Spleen (tissue), 11 donors: ENCODE measurements around the gene RAB30. TPM values are rescaled to one million over a fixed set of nuclear protein-coding genes. Genes with fewer than 3 reads are reported as not detected.

ENCODE experiments used
- DNase-seq: peaks from one replicate; pipeline ENCODE4 v3.0.0-alpha.2; 2020
- H3K27ac ChIP-seq, 8 donors: fragments of 200-600 bp; sonication (generic) in 7 of 8; 1 replicate in 4 of 8; 2 replicates in 4 of 8; pipeline versions ENCODE4 v1.5.0 to v1.8.0; 2016 to 2021; ENCODE audit warnings: inconsistent platforms in 4 of 8, mild to moderate bottlenecking in 4 of 8, moderate library complexity in 1 of 8
- H3K27me3 ChIP-seq, 7 donors: fragments of 200-600 bp; sonication (generic) in 6 of 7; replicated peaks in 1 of 7; 1 replicate in 4 of 7; 2 replicates in 3 of 7; pipeline versions ENCODE4 v1.5.0 to v1.8.0; 2016 to 2021; ENCODE audit warnings: inconsistent platforms in 3 of 7, mild to moderate bottlenecking in 1 of 7
- H3K36me3 ChIP-seq, 6 donors: fragments of 200-600 bp; sonication (generic) in 5 of 6; 1 replicate in 4 of 6; 2 replicates in 2 of 6; pipeline versions ENCODE4 v1.5.0 to v1.8.0; 2016 to 2021; ENCODE audit warnings: inconsistent platforms in 2 of 6
- H3K4me1 ChIP-seq, 6 donors: fragments of 200-600 bp; sonication (generic) in 5 of 6; 1 replicate in 3 of 6; 2 replicates in 3 of 6; pipeline versions ENCODE4 v1.5.0 to v1.8.0; 2016 to 2021; ENCODE audit warnings: inconsistent platforms in 3 of 6
- H3K4me3 ChIP-seq, 8 donors: fragments of 200-600 bp; sonication (generic) in 7 of 8; 1 replicate in 4 of 8; 2 replicates in 4 of 8; pipeline versions ENCODE4 v1.5.0 to v1.8.0; 2016 to 2021; ENCODE audit warnings: inconsistent platforms in 4 of 8, mild to moderate bottlenecking in 4 of 8, moderate library complexity in 2 of 8
- H3K9me3 ChIP-seq, 8 donors: fragments of 200-600 bp; sonication (generic) in 7 of 8; 1 replicate in 4 of 8; 2 replicates in 4 of 8; pipeline versions ENCODE4 v1.5.0 to v1.8.0; 2016 to 2021; ENCODE audit warnings: inconsistent platforms in 4 of 8
- POLR2A ChIP-seq, 3 donors: fragments of 450-650 bp; IDR thresholded peaks; one replicate each; pipeline ENCODE4 v1.5.1; 2017; ENCODE audit warnings: antibody characterized with exemption in 3 of 3, mild to moderate bottlenecking in 1 of 3
- POLR2AphosphoS5 ChIP-seq, 3 donors: sonication (generic); formaldehyde crosslinking; IDR thresholded peaks; one replicate each; pipeline ENCODE4 v1.5.1; 2017; ENCODE audit warnings: antibody characterized with exemption in 3 of 3
- WGBS, 5 donors: extraction: QIAGEN DNeasy Blood & Tissue Kit in 3 of 5; methylation state at CpG; one replicate each; pipeline versions ENCODE4 v1.1.5 to v1.1.7; 2013 to 2018; 5-methylcytosine and 5-hydroxymethylcytosine counted together
- intact Hi-C: fragments of 100-400 bp; cut with DNase I; formaldehyde crosslinking; loops from one replicate; pipeline ENCODE4 v1.15.0; 2023; ENCODE audit warnings: low total_unique reads
- polyA plus RNA-seq, 3 donors: library from polyadenylated mRNA; stranded (reverse); fragments of 200-250 nt; gene quantifications; one replicate each; pipeline ENCODE4 v1.2.1, GENCODE V29; 2013
- total RNA-seq, 7 donors: library from RNA; depleted of rRNA in 3 of 7; stranded (reverse); fragments of >200 nt in 3 of 7; fragmentation: NEBNext Ultra II Directional in 4 of 7; extraction: Animal tissue kit (Norgen Biotek cat#: 25700) in 4 of 7; gene quantifications; one replicate each; pipeline versions ENCODE4 v1.1.0 to v1.2.1, GENCODE V29; 2016 to 2021
- TF ChIP-seq, protein P1 (sequence below), 11 experiments: fragments of 200-600 bp in 7 of 11; fragments of 450-650 bp in 4 of 11; sonication (generic) in 4 of 11; IDR thresholded peaks in 8 of 11; conservative IDR thresholded peaks in 3 of 11; 1 replicate in 7 of 11; 2 replicates in 4 of 11; pipeline versions ENCODE4 v1.4.0 to v1.8.0; 2016 to 2021; ENCODE audit warnings: antibody characterized with exemption in 11 of 11, inconsistent platforms in 4 of 11, mild to moderate bottlenecking in 1 of 11
- donor health status: healthy with polysubstance abuse.
- donor health status: DM: no; HTN: no; CAD: no; lungs with moderate emphysema.
- donor health status: DM: no; HTN: no; CAD: no.
- donor health status: Bipolar disorder and iron deficiency.
- donor health status: healthy.
- donor health status: DM: no; HTN: no; CAD: no.
- donor health status: DM: yes; HTN: yes; CAD: no.

Gene RAB30
- total and polyA plus RNA-seq, 10 donors, result 3.8 to 42.8 (median 29.8) TPM

DNA sequence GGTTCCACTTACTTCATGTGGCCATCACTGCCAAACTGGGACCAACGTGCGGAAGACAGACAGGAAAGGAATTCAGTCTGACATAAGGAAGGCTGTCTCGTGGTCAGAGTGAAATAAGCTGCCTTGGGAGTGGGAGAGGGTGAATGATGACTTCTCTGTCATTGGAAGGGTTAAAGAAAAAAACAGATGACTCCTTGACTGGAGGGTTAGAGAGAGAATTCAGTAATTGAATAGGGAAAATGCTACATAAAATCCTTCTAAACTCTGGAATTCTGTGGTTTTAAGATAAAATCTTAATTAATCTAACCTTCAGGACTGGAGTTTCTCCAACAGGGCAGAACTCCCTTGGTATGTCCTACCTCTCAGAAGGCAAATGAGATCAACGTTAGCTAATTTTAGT, 33.8 kb downstream of the RAB30 start:
- H3K36me3 ChIP-seq, result no peaks in the 10 kb centered on the region
- H3K4me1 ChIP-seq, result peaks cover 21 to 46% (median 34%) of the 10 kb centered on the region in 6 donors
- H3K27ac ChIP-seq, result no peak overlapping the region
- H3K4me3 ChIP-seq, result no peak overlapping the region
- no peaks in the 10 kb centered on the region for H3K9me3 ChIP-seq
- intact Hi-C loops, result no loop called here
- 73 to 77% (median 74%) methylated on average over 4 of the region's 4 CpGs for WGBS, 5 donors
- no peak for DNase-seq
- H3K27me3 ChIP-seq, result no peaks in the 10 kb centered on the region
- TF ChIP-seq POLR2A (IDR thresholded peaks at IDR 0.05) (no peak), POLR2AphosphoS5 (IDR thresholded peaks at IDR 0.05) (no peak)
- TF ChIP-seq, protein P1, sequence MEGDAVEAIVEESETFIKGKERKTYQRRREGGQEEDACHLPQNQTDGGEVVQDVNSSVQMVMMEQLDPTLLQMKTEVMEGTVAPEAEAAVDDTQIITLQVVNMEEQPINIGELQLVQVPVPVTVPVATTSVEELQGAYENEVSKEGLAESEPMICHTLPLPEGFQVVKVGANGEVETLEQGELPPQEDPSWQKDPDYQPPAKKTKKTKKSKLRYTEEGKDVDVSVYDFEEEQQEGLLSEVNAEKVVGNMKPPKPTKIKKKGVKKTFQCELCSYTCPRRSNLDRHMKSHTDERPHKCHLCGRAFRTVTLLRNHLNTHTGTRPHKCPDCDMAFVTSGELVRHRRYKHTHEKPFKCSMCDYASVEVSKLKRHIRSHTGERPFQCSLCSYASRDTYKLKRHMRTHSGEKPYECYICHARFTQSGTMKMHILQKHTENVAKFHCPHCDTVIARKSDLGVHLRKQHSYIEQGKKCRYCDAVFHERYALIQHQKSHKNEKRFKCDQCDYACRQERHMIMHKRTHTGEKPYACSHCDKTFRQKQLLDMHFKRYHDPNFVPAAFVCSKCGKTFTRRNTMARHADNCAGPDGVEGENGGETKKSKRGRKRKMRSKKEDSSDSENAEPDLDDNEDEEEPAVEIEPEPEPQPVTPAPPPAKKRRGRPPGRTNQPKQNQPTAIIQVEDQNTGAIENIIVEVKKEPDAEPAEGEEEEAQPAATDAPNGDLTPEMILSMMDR (IDR thresholded peaks at IDR 0.05 in 8 of 11, conservative IDR thresholded peaks at IDR 0.05 in 3 of 11), result no peak

DNA sequence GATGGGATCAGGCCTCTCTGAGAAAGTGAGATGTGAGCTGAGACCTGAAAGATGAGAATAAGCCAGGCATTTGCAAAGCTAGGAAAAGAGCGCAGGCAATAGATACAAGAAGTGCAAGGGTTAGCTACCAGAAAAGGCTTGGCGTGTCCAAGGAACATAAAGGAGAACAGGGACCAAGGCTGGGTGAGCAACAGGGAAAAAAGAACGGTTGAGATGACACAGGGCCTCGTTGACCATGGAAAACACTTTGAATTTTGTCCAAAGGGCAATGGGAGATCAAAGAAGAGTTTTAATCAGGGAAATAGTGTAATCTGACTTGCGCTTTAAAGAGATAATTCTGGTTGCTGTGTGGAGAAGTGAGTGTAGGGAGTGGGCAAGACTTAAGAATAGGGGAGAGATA, 35.0 kb downstream of the RAB30 start:
- no peak overlapping the region for H3K27ac ChIP-seq
- TF ChIP-seq POLR2A (IDR thresholded peaks at IDR 0.05) (no peak), POLR2AphosphoS5 (IDR thresholded peaks at IDR 0.05) (no peak)
- TF ChIP-seq, protein P1 (IDR thresholded peaks at IDR 0.05 in 8 of 11, conservative IDR thresholded peaks at IDR 0.05 in 3 of 11), result no peak
- intact Hi-C loops, result no loop called here
- H3K4me1 ChIP-seq, result peaks cover 18 to 56% (median 41%) of the 10 kb centered on the region in 6 donors
- H3K9me3 ChIP-seq, result no peaks in the 10 kb centered on the region
- H3K36me3 ChIP-seq, result no peaks in the 10 kb centered on the region
- H3K27me3 ChIP-seq, result no peaks in the 10 kb centered on the region
- 88 to 91% (median 90%) methylated on average over 5 of the region's 5 CpGs for WGBS, 5 donors
- H3K4me3 ChIP-seq, result no peak overlapping the region
- no peak for DNase-seq

DNA sequence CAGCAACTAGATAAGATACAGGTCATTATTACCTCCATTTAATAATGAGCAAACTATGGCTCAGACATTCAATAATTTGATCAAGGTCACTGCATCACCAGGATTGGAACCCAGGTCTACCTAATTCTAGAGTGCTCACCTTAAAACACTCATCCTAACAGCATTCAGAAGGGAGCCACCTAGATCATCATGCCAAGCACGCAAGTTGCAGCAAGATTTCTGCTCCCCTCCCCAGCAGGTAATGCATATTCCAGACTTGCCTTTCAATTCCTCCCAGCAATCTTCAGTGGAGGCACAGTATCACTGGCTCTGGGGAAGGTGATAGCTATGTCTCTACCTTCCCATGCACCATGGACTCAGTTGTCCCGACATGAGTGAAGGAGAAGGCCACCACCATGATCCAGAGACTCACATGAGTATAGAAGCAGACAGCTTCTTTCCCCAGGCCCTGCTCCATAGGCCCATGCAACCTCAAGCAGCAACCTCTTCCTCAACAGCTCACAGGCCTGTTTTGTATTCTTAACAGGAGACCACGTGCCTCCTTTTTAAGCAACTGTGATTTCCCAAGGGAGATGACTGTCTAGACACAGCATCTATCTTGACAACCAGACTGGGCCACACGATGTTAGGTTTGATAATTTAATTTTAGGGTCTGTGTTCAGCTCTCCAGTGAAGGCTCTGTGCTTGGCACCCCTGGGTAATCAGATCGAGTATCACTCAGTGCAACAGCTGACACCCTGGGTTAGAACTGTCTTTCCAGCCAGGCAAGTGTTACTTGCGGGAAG, 36.4 kb downstream of the RAB30 start:
- 68 to 85% (median 77%) methylated on average over 6 of the region's 6 CpGs for WGBS, 5 donors
- Histone ChIP-seq H3K4me3 (no peak overlapping the region), H3K4me1 (peaks cover 18 to 50% (median 41%) of the 10 kb centered on the region in 6 donors), H3K27me3 (no peaks in the 10 kb centered on the region), H3K36me3 (no peaks in the 10 kb centered on the region), H3K9me3 (no peaks in the 10 kb centered on the region), H3K27ac (peak overlapping the region in 3 of 8 donors; percentile 5 to 37 (median 13))
- intact Hi-C loops, result no loop called here
- no peak for DNase-seq
- TF ChIP-seq POLR2AphosphoS5 (IDR thresholded peaks at IDR 0.05) (peak in 1 of 3 donors; percentile 33), POLR2A (IDR thresholded peaks at IDR 0.05) (no peak)
- TF ChIP-seq, protein P1 (IDR thresholded peaks at IDR 0.05 in 8 of 11, conservative IDR thresholded peaks at IDR 0.05 in 3 of 11), result no peak

DNA sequence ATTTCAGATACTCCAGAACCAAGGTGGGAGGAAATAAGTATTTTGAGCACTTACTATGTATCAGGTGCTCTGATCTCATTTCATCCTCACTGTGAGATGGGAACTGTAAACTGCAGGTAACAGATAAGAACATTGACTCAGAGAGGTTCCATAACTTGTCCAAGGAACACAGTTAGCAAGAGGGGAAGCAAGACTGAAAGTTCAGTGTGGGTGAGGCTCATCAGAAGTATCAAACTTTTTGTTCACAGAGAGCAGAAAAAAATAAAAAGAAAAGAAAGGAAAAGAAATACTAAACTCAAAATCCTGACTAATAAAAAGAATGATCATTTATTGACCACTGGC, 37.1 kb downstream of the RAB30 start:
- DNase-seq, result no peak
- TF ChIP-seq POLR2A (IDR thresholded peaks at IDR 0.05) (no peak), POLR2AphosphoS5 (IDR thresholded peaks at IDR 0.05) (no peak)
- TF ChIP-seq, protein P1 (IDR thresholded peaks at IDR 0.05 in 8 of 11, conservative IDR thresholded peaks at IDR 0.05 in 3 of 11), result no peak
- Histone ChIP-seq H3K4me3 (no peak overlapping the region), H3K4me1 (peaks cover 18 to 50% (median 41%) of the 10 kb centered on the region in 6 donors), H3K27me3 (no peaks in the 10 kb centered on the region), H3K9me3 (no peaks in the 10 kb centered on the region), H3K36me3 (no peaks in the 10 kb centered on the region), H3K27ac (peak overlapping the region in 5 of 8 donors; percentile 13 to 55 (median 37))
- intact Hi-C loops, result no loop called here
